HFFc6 (cell line): ENCODE results near the gene PLEKHA1. TPM values are rescaled to one million over a fixed set of nuclear protein-coding genes. Genes with fewer than 3 reads are reported as not detected.

Source experiments
- DNase-seq: peaks from one replicate; pipeline ENCODE4 v3.0.0-alpha.2; 2018
- H3K27ac Mint-ChIP-seq: 2 replicates; pipeline ENCODE4 v1.8.0; 2020; ENCODE audit warnings: mild to moderate bottlenecking, mixed read lengths
- H3K27me3 Mint-ChIP-seq: 2 replicates; pipeline ENCODE4 v1.8.0; 2021; ENCODE audit warnings: mild to moderate bottlenecking, moderate library complexity, mixed read lengths; ENCODE audit not compliant: insufficient read depth
- H3K36me3 Mint-ChIP-seq: 2 replicates; pipeline ENCODE4 v1.8.0; 2021; ENCODE audit warnings: low read depth, mixed read lengths
- H3K4me1 Mint-ChIP-seq: 2 replicates; pipeline ENCODE4 v1.8.0; 2020; ENCODE audit warnings: low read depth, mixed read lengths
- H3K4me3 Mint-ChIP-seq: 2 replicates; pipeline ENCODE4 v1.8.0; 2020; ENCODE audit warnings: mild to moderate bottlenecking, moderate library complexity, mixed read lengths
- H3K9me3 Mint-ChIP-seq: 2 replicates; pipeline ENCODE4 v1.8.0; 2020; ENCODE audit warnings: mild to moderate bottlenecking, mixed read lengths
- total RNA-seq, 6 experiments: library from RNA; stranded (reverse); fragmentation: NEBNext Ultra II Directional; extraction: Animal tissue kit (Norgen Biotek cat#: 25700); gene quantifications; 2 replicates in 1 of 6; 3 replicates in 5 of 6; pipeline ENCODE4 v1.2.3, GENCODE V29; 2021
- TF ChIP-seq, protein P1 (sequence below): fragments of 200-600 bp; sonication (generic); IDR thresholded peaks from 2 replicates; pipeline ENCODE4 v1.5.0; 2021; ENCODE audit warnings: antibody characterized with exemption, mild to moderate bottlenecking

PLEKHA1 gene
- total RNA-seq, 6 experiments from 2014 or later = 17.7 to 26.2 (median 19.3) TPM

GRCh38 chr10:122475100-122475499 is 100.6 kb downstream of the PLEKHA1 start:
- TF ChIP-seq, protein P1, sequence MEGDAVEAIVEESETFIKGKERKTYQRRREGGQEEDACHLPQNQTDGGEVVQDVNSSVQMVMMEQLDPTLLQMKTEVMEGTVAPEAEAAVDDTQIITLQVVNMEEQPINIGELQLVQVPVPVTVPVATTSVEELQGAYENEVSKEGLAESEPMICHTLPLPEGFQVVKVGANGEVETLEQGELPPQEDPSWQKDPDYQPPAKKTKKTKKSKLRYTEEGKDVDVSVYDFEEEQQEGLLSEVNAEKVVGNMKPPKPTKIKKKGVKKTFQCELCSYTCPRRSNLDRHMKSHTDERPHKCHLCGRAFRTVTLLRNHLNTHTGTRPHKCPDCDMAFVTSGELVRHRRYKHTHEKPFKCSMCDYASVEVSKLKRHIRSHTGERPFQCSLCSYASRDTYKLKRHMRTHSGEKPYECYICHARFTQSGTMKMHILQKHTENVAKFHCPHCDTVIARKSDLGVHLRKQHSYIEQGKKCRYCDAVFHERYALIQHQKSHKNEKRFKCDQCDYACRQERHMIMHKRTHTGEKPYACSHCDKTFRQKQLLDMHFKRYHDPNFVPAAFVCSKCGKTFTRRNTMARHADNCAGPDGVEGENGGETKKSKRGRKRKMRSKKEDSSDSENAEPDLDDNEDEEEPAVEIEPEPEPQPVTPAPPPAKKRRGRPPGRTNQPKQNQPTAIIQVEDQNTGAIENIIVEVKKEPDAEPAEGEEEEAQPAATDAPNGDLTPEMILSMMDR = no peak
- Mint-ChIP-seq H3K27me3 (peaks cover 10% of the 10 kb centered on the region), H3K9me3 (no peaks in the 10 kb centered on the region), H3K36me3 (no peaks in the 10 kb centered on the region), H3K27ac (no peak overlapping the region), H3K4me3 (no peak overlapping the region), H3K4me1 (peaks cover 18% of the 10 kb centered on the region)
- DNase-seq = no peak

GRCh38 chr10:122475591-122476332 is 101.3 kb downstream of the PLEKHA1 start:
- no peak for DNase-seq
- Mint-ChIP-seq H3K9me3 (no peaks in the 10 kb centered on the region), H3K27me3 (peaks cover 10% of the 10 kb centered on the region), H3K4me3 (no peak overlapping the region), H3K36me3 (no peaks in the 10 kb centered on the region), H3K4me1 (peaks cover 13% of the 10 kb centered on the region), H3K27ac (no peak overlapping the region)
- TF ChIP-seq, protein P1 = no peak

DNA sequence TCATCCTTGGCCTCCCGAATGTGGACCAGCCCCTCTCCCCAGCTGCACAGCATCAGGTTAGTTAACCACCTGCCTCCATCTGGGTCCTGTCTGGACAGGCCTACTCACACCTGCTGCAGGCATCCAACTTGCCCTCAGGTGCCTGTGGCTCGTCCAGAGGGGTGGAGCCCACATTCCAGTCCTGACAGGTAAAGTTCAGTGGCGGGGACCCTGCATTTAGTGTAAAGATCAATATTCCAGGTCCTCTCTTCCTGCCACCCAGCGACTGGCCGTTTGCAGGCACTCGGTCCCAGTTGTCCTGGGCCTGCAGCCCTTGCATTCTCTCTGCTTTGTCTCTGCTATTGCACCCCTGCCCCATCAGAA is 101.8 kb downstream of the PLEKHA1 start:
- TF ChIP-seq, protein P1 = no peak
- Mint-ChIP-seq H3K36me3 (0 out of 2 replicates have a peak, but pooled peaks cover under 1% of the 10 kb centered on the region), H3K4me1 (peaks cover 8% of the 10 kb centered on the region), H3K9me3 (no peaks in the 10 kb centered on the region), H3K4me3 (no peak overlapping the region), H3K27ac (no peak overlapping the region), H3K27me3 (peaks cover 10% of the 10 kb centered on the region)
- DNase-seq = no peak

DNA sequence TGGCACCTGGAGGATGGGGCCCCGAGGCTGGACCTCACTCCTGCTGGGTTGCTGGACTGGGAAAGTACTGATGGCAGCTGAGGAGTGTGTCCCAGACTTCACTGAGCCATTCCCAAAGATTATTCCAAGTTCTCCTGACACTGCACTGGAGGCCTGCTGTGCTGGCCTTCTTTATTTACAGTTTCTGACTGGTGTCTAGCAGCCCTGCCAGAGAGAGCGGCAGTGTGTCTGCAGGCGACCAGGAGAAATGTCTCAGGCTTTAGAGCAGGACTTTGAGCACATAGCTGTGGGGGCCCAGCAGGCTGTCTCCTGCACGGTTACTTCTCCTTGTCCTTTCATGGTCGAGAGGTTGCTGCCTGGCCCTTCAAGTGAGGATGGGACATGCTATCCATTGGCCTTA is 102.9 kb downstream of the PLEKHA1 start:
- TF ChIP-seq, protein P1 = no peak
- H3K27me3 Mint-ChIP-seq = peaks cover 10% of the 10 kb centered on the region
- H3K4me3 Mint-ChIP-seq = no peak overlapping the region
- no peaks in the 10 kb centered on the region for H3K9me3 Mint-ChIP-seq
- peaks cover 7% of the 10 kb centered on the region for H3K36me3 Mint-ChIP-seq
- H3K4me1 Mint-ChIP-seq = no peaks in the 10 kb centered on the region
- no peak overlapping the region for H3K27ac Mint-ChIP-seq
- no peak for DNase-seq

DNA sequence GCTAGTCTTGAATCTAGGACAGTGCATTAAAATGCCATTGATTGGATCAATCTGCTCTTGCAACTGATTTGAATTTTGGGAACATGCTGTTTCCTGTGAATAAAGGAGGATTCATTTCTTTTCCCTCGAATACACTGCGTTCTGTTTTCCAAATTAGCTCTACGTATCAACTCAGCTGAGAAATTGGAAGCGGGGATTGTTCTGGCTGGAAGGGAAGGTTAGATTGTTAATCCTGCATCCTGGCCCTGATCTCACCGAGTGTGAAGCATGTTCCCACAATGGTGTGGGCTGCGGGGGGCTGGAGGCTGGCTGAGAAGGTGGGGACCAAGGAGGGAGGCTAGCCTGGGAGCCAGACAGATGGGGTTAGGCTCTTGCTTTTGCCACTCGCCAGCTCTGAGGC is 104.5 kb downstream of the PLEKHA1 start:
- no peak overlapping the region for H3K4me3 Mint-ChIP-seq
- TF ChIP-seq, protein P1 = no peak
- DNase-seq = no peak
- no peak overlapping the region for H3K27ac Mint-ChIP-seq
- peaks cover 9% of the 10 kb centered on the region for H3K27me3 Mint-ChIP-seq
- H3K9me3 Mint-ChIP-seq = no peaks in the 10 kb centered on the region
- H3K36me3 Mint-ChIP-seq = peaks cover 7% of the 10 kb centered on the region
- H3K4me1 Mint-ChIP-seq = no peaks in the 10 kb centered on the region
